IMR-90 (cell line): ENCODE results near the gene NPY1R. TPM values are rescaled to one million over a fixed set of nuclear protein-coding genes. Genes with fewer than 3 reads are reported as not detected.

Experiments used
- ATAC-seq: fragments of 200-7000 bp; cut with Tn5 transposase; 2 replicates; pipeline ENCODE4 v1.9.1; 2020; ENCODE audit warnings: low read depth, mild to moderate bottlenecking, moderate library complexity
- BruUV-seq: library from RNA; stranded (reverse); fragments of 400-500 nt; replicated peaks from 2 replicates; lab custom pipeline; 2021; lab: Mats Ljungman, UMichigan
- CTCF ChIA-PET: fragments of 300-600 bp; formaldehyde crosslinking; extraction: SDS; loops from one replicate; lab custom pipeline; 2021; ENCODE audit warnings: antibody characterized with exemption; lab: Yijun Ruan, JAX
- POLR2A ChIA-PET: fragments of 300-600 bp; sonication (Branson Sonifier 250); formaldehyde crosslinking; loops from one replicate; lab custom pipeline; 2022; ENCODE audit warnings: antibody characterized with exemption; ENCODE audit not compliant: unreplicated experiment; lab: Charles Lee
- DNase-seq: peaks from one replicate; pipeline ENCODE4 v3.0.0; 2013
- H2AFZ ChIP-seq: replicated peaks from 2 replicates; pipeline ENCODE3; 2013; ENCODE audit warnings: low read length, mild to moderate bottlenecking; ENCODE audit not compliant: poor library complexity
- H2AK5ac ChIP-seq: 2 replicates; pipeline ENCODE4 v1.6.1; 2013; ENCODE audit warnings: low read depth, low read length, inconsistent platforms
- H2AK9ac ChIP-seq: replicated peaks from 2 replicates; pipeline ENCODE3; 2013; ENCODE audit warnings: mild to moderate bottlenecking, low read depth, low read length, moderate library complexity; ENCODE audit not compliant: poor library complexity
- H2BK120ac ChIP-seq: 2 replicates; pipeline ENCODE4 v1.6.1; 2013; ENCODE audit warnings: low read depth, low read length, inconsistent platforms
- H2BK15ac ChIP-seq: 3 replicates; pipeline ENCODE4 v1.6.1; 2013; ENCODE audit warnings: low read depth, low read length, inconsistent platforms
- H2BK20ac ChIP-seq: 2 replicates; pipeline ENCODE4 v1.6.1; 2013; ENCODE audit warnings: low read depth, mild to moderate bottlenecking, inconsistent platforms, low read length, moderate library complexity
- H2BK5ac ChIP-seq: 2 replicates; pipeline ENCODE4 v1.6.1; 2013; ENCODE audit warnings: mild to moderate bottlenecking, low read depth, low read length, inconsistent platforms; ENCODE audit not compliant: poor library complexity, severe bottlenecking
- H3K14ac ChIP-seq: replicated peaks from 2 replicates; pipeline ENCODE4 v1.6.1; 2013; ENCODE audit warnings: low read depth, low read length, inconsistent platforms
- H3K18ac ChIP-seq: 2 replicates; pipeline ENCODE4 v1.6.1; 2013; ENCODE audit warnings: low read depth, low read length, control low read depth
- H3K23ac ChIP-seq: 2 replicates; pipeline ENCODE4 v1.6.1; 2013; ENCODE audit warnings: low read depth, low read length, inconsistent platforms
- H3K27ac ChIP-seq: 2 replicates; pipeline ENCODE4 v1.5.1; 2013; ENCODE audit warnings: mild to moderate bottlenecking, control low read depth, low read length; ENCODE audit not compliant: insufficient read depth
- H3K27me3 ChIP-seq: 2 replicates; pipeline ENCODE4 v1.6.1; 2013; ENCODE audit warnings: low read length; ENCODE audit not compliant: control insufficient read depth, insufficient read depth
- H3K36me3 ChIP-seq: 2 replicates; pipeline ENCODE4 v1.6.1; 2013; ENCODE audit warnings: low read length, mixed read lengths; ENCODE audit not compliant: control insufficient read depth, insufficient read depth
- H3K4ac ChIP-seq: 2 replicates; pipeline ENCODE4 v1.6.1; 2013; ENCODE audit warnings: low read depth, low read length, inconsistent platforms
- H3K4me1 ChIP-seq: 2 replicates; pipeline ENCODE4 v1.6.1; 2013; ENCODE audit warnings: low read length, mixed read lengths; ENCODE audit not compliant: control insufficient read depth, insufficient read depth
- H3K4me2 ChIP-seq: 2 replicates; pipeline ENCODE4 v1.6.1; 2013; ENCODE audit warnings: low read depth, mild to moderate bottlenecking, control low read depth, low read length, moderate library complexity
- H3K4me3 ChIP-seq: 2 replicates; pipeline ENCODE4 v1.5.1; 2013; ENCODE audit warnings: low read depth, mild to moderate bottlenecking, control low read depth, low read length, moderate library complexity; ENCODE audit not compliant: insufficient read depth
- H3K56ac ChIP-seq: 2 replicates; pipeline ENCODE4 v1.6.1; 2013; ENCODE audit warnings: low read length, inconsistent platforms; ENCODE audit not compliant: insufficient read depth; ENCODE audit errors: extremely low read depth
- H3K79me1 ChIP-seq, 2 experiments: 2 replicates each; pipeline ENCODE4 v1.6.1; 2013; ENCODE audit warnings: low read length in 2 of 2, inconsistent platforms in 1 of 2, low read depth in 1 of 2
- H3K9ac ChIP-seq: 2 replicates; pipeline ENCODE4 v1.6.1; 2013; ENCODE audit warnings: low read depth, low read length, control low read depth
- H3K9me1 ChIP-seq: 2 replicates; pipeline ENCODE4 v1.6.1; 2013; ENCODE audit warnings: low read length, inconsistent platforms; ENCODE audit not compliant: insufficient read depth
- H3K9me3 ChIP-seq: 2 replicates; pipeline ENCODE4 v1.6.1; 2013; ENCODE audit warnings: low read length; ENCODE audit not compliant: control insufficient read depth, insufficient read depth
- H4K20me1 ChIP-seq: 2 replicates; pipeline ENCODE4 v1.6.1; 2013; ENCODE audit warnings: low read length, inconsistent platforms; ENCODE audit not compliant: insufficient read depth
- H4K5ac ChIP-seq: 2 replicates; pipeline ENCODE4 v1.6.1; 2013; ENCODE audit warnings: mild to moderate bottlenecking, low read depth, low read length, control low read depth
- H4K8ac ChIP-seq, 2 experiments: 2 replicates each; pipeline ENCODE4 v1.6.1; 2013; ENCODE audit warnings: low read depth in 2 of 2, low read length in 2 of 2, control low read depth in 1 of 2, inconsistent platforms in 1 of 2
- H4K91ac ChIP-seq: 2 replicates; pipeline ENCODE4 v1.6.1; 2013; ENCODE audit warnings: low read depth, low read length, inconsistent platforms; ENCODE audit not compliant: insufficient read depth
- CTCF ChIP-seq: conservative IDR thresholded peaks from 2 replicates; pipeline ENCODE4 v1.5.1; 2012; ENCODE audit warnings: mild to moderate bottlenecking, low read depth, low read length, improper control_type of control experiment
- RAD21 ChIP-seq: IDR thresholded peaks from 2 replicates; pipeline ENCODE4 v1.6.1; 2012; ENCODE audit warnings: low read length, improper control_type of control experiment
- WGBS, 2 experiments: methylation state at CpG; one replicate each; pipeline versions ENCODE4 v1.1.5 to v1.1.7; 2013; ENCODE audit warnings: missing lambda C conversion rate in 2 of 2; ENCODE audit not compliant: insufficient read length in 1 of 2; ENCODE audit errors: extremely low coverage in 2 of 2; 5-methylcytosine and 5-hydroxymethylcytosine counted together
- dilution Hi-C: fragments of 300-500 bp; cut with HindIII; formaldehyde crosslinking; loops from one replicate; pipeline ENCODE4 v1.14.3; 2018; ENCODE audit warnings: low sequenced_read_pairs; ENCODE audit not compliant: unreplicated experiment
- in situ Hi-C: fragments of 300-500 bp; cut with MboI; formaldehyde crosslinking; loops from 3 replicates; pipeline ENCODE4 v1.14.3; 2019; ENCODE audit warnings: low sequenced_read_pairs, inconsistent platforms, mixed read lengths
- intact Hi-C: fragments of 100-400 bp; cut with micrococcal nuclease; formaldehyde crosslinking; loops from 2 replicates; pipeline ENCODE4 v1.10.0; 2022
- polyA plus RNA-seq, 3 experiments: library from polyadenylated mRNA; depleted of rRNA; stranded (reverse); fragments of >200 nt; gene quantifications; 2 replicates each; pipeline ENCODE4 v1.2.3, GENCODE V29; 2012; ENCODE audit warnings: low replicate concordance in 1 of 3
- total RNA-seq: library from RNA; depleted of rRNA; stranded (reverse); fragments of >200 nt; gene quantifications from 2 replicates; pipeline ENCODE4 v1.2.3, GENCODE V29; 2012

The NPY1R gene
- total and polyA plus RNA-seq, 2 of the 4 experiments (the other 2 are of a cell fraction) = under 0.01 TPM; not detected in 1

DNA sequence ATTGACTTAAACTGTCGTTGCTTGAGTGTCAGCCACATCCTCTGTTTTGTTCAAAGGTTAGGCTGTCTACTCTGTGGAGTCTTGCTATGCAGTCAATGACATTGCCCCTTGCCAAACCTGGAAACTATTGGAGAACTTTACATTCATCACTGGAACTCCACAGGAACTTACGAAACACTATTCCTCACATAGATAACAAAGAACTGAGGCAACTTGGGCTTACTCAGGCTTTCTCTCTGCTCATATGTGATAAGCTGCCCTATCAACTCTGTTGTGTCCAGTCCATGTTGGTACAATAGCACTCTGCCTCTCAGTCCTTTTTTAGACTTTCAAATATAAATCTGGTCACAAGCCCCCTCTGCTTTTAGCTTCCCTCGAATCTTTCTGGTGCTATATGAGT is 20.7 kb upstream of the NPY1R start:
- no peak overlapping the region for H3K23ac ChIP-seq
- H2AK9ac ChIP-seq = no peak overlapping the region
- no peak overlapping the region for H4K91ac ChIP-seq
- no peak overlapping the region for H3K9ac ChIP-seq
- H3K9me3 ChIP-seq = no peaks in the 10 kb centered on the region
- H3K14ac ChIP-seq = no peak overlapping the region
- dilution Hi-C loops = no loop called here
- no peak overlapping the region for H2BK5ac ChIP-seq
- POLR2A ChIA-PET = no interaction called here
- H2AK5ac ChIP-seq = no peak overlapping the region
- ATAC-seq (no peak), DNase-seq (no peak)
- H2BK15ac ChIP-seq = no peak overlapping the region
- H3K9me1 ChIP-seq = no peaks in the 10 kb centered on the region
- intact Hi-C loops = no loop called here
- TF ChIP-seq RAD21 (no peak), CTCF (no peak)
- no peaks in the 10 kb centered on the region for H4K20me1 ChIP-seq
- in situ Hi-C loops = no loop called here
- H3K36me3 ChIP-seq = no peaks in the 10 kb centered on the region
- no peak overlapping the region for H3K4ac ChIP-seq
- no peaks in the 10 kb centered on the region for H3K27me3 ChIP-seq
- H3K18ac ChIP-seq = no peak overlapping the region
- no TSS peak for BruUV-seq
- H3K4me1 ChIP-seq = no peaks in the 10 kb centered on the region
- CTCF ChIA-PET = no interaction called here
- H2BK20ac ChIP-seq = no peak overlapping the region
- H2AFZ ChIP-seq = no peak overlapping the region
- no peak overlapping the region for H3K56ac ChIP-seq
- H4K8ac ChIP-seq = no peak overlapping the region
- H3K4me3 ChIP-seq = no peak overlapping the region
- H3K4me2 ChIP-seq = no peak overlapping the region
- H3K79me1 ChIP-seq = no peaks in the 10 kb centered on the region
- no peak overlapping the region for H3K27ac ChIP-seq
- no CpG with 5 or more reads among the region's 3 CpGs for WGBS, 2 experiments
- no peak overlapping the region for H4K5ac ChIP-seq
- H2BK120ac ChIP-seq = no peak overlapping the region
